NT2/D1 (cell line): ENCODE results near the gene RBP5.

Source experiments
- DNase-seq: peaks from one replicate; pipeline ENCODE4 v3.0.0-alpha.2; 2011; ENCODE audit warnings: low read depth, low spot score
- H3K27me3 ChIP-seq: 2 replicates; pipeline ENCODE4 v1.6.0; 2011; ENCODE audit warnings: mild to moderate bottlenecking; ENCODE audit not compliant: insufficient read length, insufficient read depth
- H3K36me3 ChIP-seq: 2 replicates; pipeline ENCODE4 v1.6.1; 2011; ENCODE audit warnings: mild to moderate bottlenecking, low read length, mixed read lengths; ENCODE audit not compliant: insufficient read depth, insufficient read length
- H3K4me1 ChIP-seq: 2 replicates; pipeline ENCODE4 v1.5.1; 2011; ENCODE audit not compliant: insufficient read depth, insufficient read length
- H3K4me3 ChIP-seq: 2 replicates; pipeline ENCODE4 v1.5.1; 2011; ENCODE audit warnings: low read depth; ENCODE audit not compliant: insufficient read length
- H3K9ac ChIP-seq: 2 replicates; pipeline ENCODE4 v1.6.0; 2011; ENCODE audit warnings: low read depth; ENCODE audit not compliant: insufficient read length
- H3K9me3 ChIP-seq: 2 replicates; pipeline ENCODE4 v1.5.1; 2011; ENCODE audit warnings: mild to moderate bottlenecking, low read length; ENCODE audit not compliant: insufficient read depth
- SUZ12 ChIP-seq: IDR thresholded peaks from 2 replicates; pipeline ENCODE4 v1.6.1; 2011; ENCODE audit not compliant: insufficient read length, insufficient read depth; ENCODE audit errors: extremely low read depth
- YY1 ChIP-seq: IDR thresholded peaks from 2 replicates; pipeline ENCODE4 v1.6.1; 2011; ENCODE audit not compliant: insufficient read length, insufficient read depth
- ZNF274 ChIP-seq: IDR thresholded peaks from 2 replicates; pipeline ENCODE4 v1.6.1; 2011; ENCODE audit warnings: mild to moderate bottlenecking, low read depth, low read length

Gene RBP5

DNA sequence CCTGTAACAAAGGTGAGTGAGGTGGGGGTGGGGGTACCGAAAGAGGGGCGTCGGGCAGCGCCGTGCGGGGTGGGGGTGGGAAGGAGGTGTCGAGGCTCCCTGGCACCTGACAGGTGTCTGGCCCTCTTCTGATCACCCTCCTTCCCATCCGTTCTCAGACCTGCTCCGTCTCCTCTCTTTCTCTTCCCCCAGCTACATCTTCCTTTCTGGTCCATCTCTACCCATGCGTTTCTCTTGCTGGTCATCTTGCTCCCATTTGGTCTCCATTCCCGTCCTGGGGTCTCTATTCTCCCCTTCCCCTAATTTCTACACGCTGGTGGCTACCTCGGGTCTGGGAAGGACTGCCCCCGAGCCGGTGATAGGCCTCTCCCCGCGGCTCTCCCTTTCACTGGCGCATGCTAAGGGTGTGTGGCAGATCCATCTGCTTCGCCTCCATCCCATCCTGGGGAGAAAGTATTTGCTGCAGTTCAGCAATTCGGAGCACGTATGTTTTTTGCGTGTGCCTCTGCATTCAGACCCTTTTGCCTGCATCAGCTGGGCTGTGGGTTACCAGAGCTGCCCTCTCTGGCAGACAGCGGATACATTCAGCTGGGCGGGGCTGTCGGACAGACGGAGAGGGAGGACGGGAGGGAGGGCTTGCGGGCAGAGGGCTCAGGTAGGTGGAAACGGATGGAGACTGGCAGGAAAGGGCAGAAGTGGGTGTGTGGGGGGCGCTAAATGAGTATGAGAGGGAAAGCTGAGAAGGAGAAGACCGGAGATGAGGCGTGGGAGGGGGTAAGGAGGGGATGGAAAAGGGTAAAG, 2.2 kb upstream of the RBP5 start:
- peaks cover 26% of the 10 kb centered on the region for H3K27me3 ChIP-seq
- peak overlapping the region; percentile 89 for H3K4me3 ChIP-seq
- no peaks in the 10 kb centered on the region for H3K9me3 ChIP-seq
- peaks cover 22% of the 10 kb centered on the region for H3K4me1 ChIP-seq
- TF ChIP-seq SUZ12 (no peak), YY1 (no peak), ZNF274 (no peak)
- peak overlapping the region; percentile 88 for H3K9ac ChIP-seq
- DNase-seq, result peak; percentile 52
- H3K36me3 ChIP-seq, result peaks cover 30% of the 10 kb centered on the region

DNA sequence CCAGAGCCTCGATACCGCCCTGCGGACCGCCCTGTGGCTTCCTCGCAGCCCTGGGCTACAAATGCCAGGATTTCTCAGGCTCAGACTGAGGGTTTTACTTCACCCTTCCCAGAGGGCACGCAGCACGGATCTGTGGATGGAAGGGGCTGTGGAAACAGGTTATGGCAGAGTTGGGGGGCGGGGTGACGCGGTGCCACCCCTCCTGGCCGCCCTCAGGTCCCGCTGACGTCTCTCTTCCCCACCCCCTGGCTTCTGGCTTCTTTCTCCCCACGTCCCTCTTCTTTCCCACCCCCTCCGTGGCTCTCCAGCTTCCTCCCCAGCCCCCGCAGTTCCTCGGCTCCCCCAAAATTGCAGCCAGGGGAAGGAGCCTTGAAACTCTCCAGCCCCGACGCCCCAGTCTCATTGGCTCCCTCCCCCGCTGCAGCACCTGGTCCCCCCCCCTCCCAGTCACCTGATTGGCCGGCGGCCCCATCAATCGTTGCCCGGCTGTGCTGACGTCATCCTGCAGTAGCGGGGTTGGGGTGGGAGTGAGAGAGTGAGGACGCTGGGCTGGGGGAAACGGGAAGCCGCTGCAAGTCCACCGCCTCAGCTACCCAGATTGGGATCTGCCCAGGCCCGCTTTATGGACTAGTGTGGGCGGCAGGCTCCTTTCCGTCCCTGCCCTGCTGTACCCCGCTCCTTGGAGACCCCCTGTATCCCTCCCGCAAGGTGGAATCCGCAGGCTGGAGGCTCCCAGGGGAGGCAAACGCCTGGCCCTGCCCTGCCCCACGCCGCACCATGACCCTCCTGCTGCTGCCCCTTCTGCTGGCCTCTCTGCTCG, 1.4 kb upstream of the RBP5 start, which contains the start of gene CLSTN3:
TSS of gene CLSTN3 (plus strand) at position 500 of the 820 bp plus-strand sequence. CDS start at position 778, 278 bp downstream.
- peaks cover 22% of the 10 kb centered on the region for H3K36me3 ChIP-seq
- peak within 1 kb of the TSS; percentile 89 for H3K4me3 ChIP-seq
- peaks cover 26% of the 10 kb centered on the region for H3K27me3 ChIP-seq
- no peaks in the 10 kb centered on the region for H3K9me3 ChIP-seq
- DNase-seq, result peak; percentile 97
- TF ChIP-seq YY1 (no peak), SUZ12 (no peak), ZNF274 (no peak)
- H3K9ac ChIP-seq, result peak within 1 kb of the TSS; percentile 88
- peaks cover 22% of the 10 kb centered on the region for H3K4me1 ChIP-seq

DNA sequence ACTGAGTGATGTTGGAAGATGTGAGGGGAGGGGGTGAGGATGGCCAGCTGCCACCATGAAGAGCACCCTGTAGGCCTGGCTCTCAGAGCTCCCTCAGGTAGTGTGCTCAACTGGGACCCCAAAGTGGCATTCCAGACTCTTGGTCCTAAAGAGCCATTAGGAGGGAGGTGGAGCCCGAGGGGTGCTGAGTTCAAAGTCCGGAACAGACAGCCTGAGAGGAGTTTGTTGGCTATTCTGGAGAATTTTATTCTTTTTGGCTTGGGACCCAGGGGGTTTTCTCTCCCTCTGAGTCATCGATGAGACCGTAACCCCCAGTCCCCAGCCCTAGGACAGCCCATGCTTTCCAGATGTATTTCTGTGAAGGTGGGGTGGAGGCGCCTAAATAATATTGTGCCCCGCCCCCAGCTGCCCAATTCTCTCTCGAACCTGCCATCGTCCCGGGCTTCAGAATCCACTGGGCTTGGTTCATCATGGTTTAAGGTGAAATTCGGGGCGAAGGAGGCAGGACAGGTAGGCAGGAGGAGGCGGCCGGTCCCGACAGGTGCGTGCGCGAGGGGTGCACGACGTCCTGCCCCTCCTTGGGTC, 690 bp upstream of the RBP5 start:
- no peak for DNase-seq
- H3K9me3 ChIP-seq, result no peaks in the 10 kb centered on the region
- H3K9ac ChIP-seq, result peak overlapping the region; percentile 76
- H3K27me3 ChIP-seq, result peaks cover 26% of the 10 kb centered on the region
- peak overlapping the region; percentile 73 for H3K4me3 ChIP-seq
- TF ChIP-seq SUZ12 (no peak), ZNF274 (no peak), YY1 (no peak)
- H3K36me3 ChIP-seq, result peaks cover 15% of the 10 kb centered on the region
- H3K4me1 ChIP-seq, result peaks cover 23% of the 10 kb centered on the region

DNA sequence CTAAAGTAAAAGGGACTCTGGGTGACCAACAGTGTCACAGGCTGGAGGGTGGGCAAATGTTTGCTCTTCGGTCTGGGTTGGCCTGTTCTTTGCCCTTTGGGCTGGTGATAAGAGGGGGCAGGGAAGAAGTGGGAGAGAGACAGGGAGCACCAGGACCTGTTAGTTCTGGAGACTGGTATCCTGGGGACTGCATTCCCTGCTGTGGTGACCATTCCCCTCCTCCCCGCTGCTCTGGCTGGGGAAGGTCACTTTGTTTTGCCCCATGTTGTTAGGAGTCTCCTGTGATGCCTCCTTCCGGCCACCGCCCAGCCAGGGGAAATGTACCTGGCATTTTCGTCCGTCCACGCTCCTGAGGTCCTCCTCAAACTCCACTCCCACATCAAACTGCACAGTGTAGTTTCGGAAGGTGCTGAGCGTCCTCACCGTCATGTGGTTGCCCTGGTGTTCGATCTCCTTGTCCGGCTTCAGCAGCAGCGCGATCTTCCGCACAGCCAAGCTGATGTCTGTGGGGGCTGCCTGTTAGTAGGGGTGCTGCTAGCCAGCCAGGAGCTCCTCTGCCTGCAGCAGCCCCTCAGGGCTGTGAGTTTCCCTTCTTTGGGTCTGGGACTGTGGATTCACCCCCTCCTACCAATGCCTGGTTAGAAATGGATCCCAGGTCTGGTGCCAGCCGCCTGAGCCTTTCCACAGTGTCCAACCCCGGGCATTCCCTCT, 618 bp downstream of the RBP5 start:
- H3K4me3 ChIP-seq, result no peak overlapping the region
- TF ChIP-seq ZNF274 (no peak), YY1 (no peak), SUZ12 (no peak)

DNA sequence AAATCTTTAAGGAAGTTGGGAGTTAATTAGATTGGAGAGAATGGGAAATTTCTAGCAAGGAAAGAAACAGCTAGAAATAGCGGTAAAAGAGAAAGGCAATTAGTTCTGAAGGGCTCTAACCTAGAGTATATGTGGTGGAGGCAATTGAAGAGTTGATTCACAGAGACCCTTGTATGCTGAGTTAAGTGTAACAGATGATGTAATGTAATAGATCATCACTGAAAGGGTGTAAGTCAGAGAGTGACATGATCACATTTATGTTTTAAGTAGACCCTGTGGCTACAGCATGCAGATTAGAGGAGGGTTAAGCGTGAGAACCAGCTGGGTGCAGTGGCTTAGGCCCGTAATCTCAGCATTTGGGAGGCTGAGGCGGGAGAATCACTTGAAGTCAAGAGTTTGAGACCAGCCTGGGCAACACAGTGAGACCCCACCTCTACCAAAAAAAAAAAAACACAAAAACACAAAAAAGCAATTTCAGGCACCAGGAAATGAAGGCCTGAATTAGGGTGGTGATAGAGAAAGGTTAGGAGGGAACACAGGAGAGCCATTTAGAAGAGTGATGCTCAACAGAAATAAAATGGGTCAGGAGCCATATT, 3.0 kb downstream of the RBP5 start:
- no peak for DNase-seq
- Histone ChIP-seq H3K36me3 (no peaks in the 10 kb centered on the region), H3K27me3 (peaks cover 23% of the 10 kb centered on the region), H3K9ac (no peak overlapping the region), H3K9me3 (no peaks in the 10 kb centered on the region), H3K4me1 (peaks cover 25% of the 10 kb centered on the region), H3K4me3 (no peak overlapping the region)
- TF ChIP-seq YY1 (no peak), SUZ12 (no peak), ZNF274 (no peak)

More for the DNA sequence above, 618 bp downstream of the RBP5 start:
- Histone ChIP-seq H3K9me3 (no peaks in the 10 kb centered on the region), H3K27me3 (peaks cover 26% of the 10 kb centered on the region), H3K9ac (no peak overlapping the region), H3K36me3 (peaks cover 2% of the 10 kb centered on the region), H3K4me1 (peaks cover 28% of the 10 kb centered on the region)
- no peak for DNase-seq

DNA sequence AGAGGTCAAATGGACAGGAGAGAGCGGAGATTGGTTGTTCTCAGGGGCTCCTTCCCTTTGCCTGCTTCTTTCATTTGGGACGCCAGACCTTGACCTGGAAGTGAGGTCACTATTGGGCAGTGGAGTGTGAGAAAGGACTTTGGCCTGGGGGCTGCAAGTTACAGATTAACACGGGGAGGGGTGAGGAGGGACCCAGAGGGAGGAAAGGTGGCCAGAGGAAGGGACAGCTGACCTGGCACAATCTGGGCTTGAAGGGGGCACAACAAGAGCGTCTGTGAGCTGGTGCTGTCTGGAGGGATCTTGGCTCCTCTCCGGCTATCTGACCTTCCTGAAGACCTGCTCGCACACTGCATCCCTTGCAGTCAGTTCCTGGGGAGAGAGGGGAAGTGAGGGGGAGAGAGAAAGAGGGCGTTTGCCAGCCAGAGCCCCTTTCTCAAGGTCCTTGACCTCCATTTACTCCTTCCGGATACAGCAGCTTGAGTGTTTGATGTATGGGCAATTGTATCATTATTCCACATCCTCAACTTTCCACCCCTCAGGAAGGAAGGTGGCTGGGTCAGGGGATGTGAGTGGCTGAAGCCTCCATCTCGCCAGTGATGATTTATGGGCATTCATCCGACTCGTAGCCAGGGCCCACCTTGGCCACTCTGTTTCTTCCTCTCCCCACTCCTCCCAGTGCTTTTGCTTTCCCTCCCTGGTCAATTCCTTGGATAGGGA, 4.7 kb downstream of the RBP5 start:
- H3K9ac ChIP-seq, result no peak overlapping the region
- peaks cover 22% of the 10 kb centered on the region for H3K4me1 ChIP-seq
- H3K4me3 ChIP-seq, result no peak overlapping the region
- H3K27me3 ChIP-seq, result peaks cover 9% of the 10 kb centered on the region
- DNase-seq, result no peak
- no peaks in the 10 kb centered on the region for H3K36me3 ChIP-seq
- no peaks in the 10 kb centered on the region for H3K9me3 ChIP-seq
- TF ChIP-seq SUZ12 (no peak), YY1 (no peak), ZNF274 (no peak)
